Measurements from ENCODE around the gene NADSYN1.
"Not testable (repeated sequence)": the region's sequence is repeated elsewhere in the genome, so short reads cannot be mapped to it uniquely, and the experiment has no call there.

NADSYN1 gene

GRCh38 chr11:71495286-71496230 is 42.6 kb downstream of the NADSYN1 start:
- no peak for DNase-seq

DNA sequence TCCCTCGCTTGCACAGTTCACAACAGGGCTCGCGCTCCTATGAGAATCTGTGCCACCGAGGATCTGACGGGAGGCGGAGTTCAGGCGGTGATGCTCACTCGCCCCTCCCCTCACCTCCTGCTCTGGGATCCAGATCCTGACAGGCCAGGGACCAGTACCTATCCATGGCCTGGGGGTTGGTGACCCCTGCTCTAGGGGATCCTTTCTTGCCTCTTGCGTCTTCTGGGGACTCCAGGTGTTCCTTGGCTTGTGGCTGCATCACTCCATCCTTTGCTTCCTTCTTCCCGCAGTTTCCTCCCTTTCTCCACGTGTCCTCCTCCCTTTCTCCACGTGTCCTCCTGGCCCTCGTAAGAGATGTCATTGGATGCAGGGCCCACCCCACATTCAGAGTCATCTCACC is 43.4 kb downstream of the NADSYN1 start:
- no peak for DNase-seq

GRCh38 chr11:71498091-71498490 is 45.1 kb downstream of the NADSYN1 start:
- DNase-seq = no peak

DNA sequence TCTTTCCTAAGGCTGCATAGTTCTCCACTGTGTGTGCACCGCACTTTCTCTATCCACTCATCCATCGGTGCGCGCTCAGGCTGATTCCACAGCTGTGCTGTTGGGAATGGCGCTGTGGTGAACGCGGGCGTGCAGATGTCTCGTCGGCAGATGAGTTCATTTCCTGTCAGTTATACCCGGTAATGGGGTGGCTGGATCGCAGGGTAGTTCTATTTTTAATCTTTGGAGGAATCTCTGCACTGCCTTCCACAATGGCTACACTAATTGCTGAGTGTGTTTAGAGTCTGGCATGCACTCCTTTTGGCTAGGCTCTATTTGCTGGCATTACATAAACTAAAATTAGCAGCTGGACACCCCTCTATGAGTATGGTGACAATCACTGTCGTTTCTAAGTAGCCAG is 46.1 kb downstream of the NADSYN1 start:
- no peak for DNase-seq

DNA sequence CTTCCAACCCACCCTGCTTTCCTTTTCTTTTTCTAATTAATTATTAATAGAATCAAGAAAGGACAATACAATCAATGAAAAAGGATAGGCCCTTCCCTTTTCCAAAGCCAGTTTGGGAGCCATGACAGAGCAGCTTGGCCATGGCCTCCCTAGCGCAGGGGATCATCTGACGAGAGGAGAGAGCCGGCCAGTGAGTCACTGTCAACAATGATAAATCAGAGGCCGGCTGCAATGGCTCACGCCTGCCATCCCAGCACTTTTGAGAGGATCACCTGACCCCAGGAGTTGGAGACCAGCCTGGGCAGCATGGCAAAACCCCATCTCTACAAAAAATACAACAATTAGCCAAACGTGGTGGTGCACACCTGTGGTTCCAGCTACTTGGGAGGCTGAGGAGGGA is 46.5 kb downstream of the NADSYN1 start:
- no peak for DNase-seq

- DNase-seq = no peak
Measured at GRCh38 chr11:71500601-71501021, 47.6 kb downstream of the NADSYN1 start.

DNA sequence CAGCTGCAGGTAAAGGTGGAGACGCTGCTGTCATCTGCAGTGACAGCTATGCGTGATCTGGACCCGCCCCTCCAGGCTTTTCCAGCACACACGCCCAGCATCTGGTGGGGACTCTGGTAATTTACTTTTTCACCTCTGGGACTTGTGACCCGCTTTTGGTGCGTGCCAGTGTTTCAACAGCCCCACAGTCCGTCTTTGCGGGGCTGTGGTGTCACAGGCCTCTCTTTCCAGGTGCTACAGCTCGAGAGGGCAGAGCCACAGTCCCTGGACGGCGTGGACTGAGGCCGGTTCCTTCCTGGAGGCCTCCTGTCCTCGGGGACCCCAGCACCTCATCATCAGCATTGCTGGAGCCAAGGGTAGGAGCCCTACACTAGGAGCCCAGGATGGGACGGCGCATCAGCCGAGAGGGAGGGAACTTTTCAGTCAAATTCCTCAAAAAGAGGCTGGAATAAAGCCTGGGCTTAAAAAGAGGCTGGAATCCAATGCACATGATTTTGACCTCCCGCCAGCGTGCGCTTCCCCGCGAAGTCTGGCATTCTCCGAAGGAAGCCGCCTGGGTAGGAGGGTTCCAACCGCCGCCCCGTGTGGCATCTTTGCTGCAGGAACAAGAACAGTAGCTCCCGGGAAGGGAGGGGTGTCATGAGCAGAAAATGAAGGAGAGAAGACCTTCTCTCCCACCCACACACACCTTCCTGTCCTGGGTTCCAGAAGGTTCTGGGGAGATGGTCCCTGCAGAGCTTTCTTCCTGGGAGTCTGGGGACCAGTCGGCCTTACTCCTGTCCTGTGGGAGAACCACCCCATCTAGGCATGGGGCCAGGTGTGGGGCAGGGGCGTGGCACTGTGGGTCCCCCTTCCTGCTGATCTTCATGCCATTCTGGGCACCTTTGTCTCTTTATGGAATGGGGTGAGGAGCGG is 48.3 kb downstream of the NADSYN1 start:
- DNase-seq = no peak

- DNase-seq = no peak
Measured at GRCh38 chr11:71502026-71502425, 49.0 kb downstream of the NADSYN1 start.

- no peak for DNase-seq
Measured at GRCh38 chr11:71502871-71503435, 50.0 kb downstream of the NADSYN1 start.

DNA sequence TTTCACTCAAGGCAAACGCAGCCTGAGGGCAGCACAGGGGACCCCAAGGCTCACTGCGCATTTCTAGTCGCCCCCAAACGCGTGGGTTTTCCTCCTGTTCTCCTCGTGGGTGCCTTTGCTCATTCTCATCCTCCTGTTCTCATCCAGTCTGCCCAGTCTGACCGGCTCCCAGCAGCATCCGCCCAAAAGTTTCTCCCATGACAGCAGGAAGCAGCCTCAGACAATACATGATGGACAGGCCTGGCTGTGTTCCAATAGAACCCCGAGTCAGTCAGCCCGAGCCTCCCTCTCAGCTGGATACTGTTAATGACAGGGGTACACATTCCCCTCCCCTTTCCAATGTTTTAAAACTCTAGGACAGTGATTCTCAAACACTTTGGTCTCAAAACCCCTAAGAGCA is 51.5 kb downstream of the NADSYN1 start:
- no peak for DNase-seq

DNA sequence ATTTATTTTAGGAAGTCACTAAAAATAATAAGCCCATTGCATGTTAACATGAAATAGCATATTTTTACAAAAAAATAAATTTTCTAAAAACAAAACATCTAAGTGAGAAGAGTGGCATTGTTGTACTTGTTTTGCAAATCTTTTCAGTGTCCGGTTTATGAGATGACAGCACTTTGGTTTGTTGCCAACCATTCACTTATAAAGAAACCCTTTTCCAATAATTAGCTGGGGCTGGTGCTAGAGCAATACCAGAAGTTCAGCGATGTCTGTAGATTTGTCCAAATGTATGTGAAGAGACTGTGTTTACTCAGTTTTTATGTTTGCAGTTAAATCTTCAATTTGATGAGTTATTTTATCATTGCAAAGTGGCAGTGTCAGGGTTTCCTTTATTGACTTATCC is 52.0 kb downstream of the NADSYN1 start:
- no peak for DNase-seq

- DNase-seq = no peak
Measured at GRCh38 chr11:71505781-71506180, 52.8 kb downstream of the NADSYN1 start.

- no peak for DNase-seq
Measured at GRCh38 chr11:71507102-71507501, 54.1 kb downstream of the NADSYN1 start.

- DNase-seq = no peak
Measured at GRCh38 chr11:71518506-71519471, 65.8 kb downstream of the NADSYN1 start.

DNA sequence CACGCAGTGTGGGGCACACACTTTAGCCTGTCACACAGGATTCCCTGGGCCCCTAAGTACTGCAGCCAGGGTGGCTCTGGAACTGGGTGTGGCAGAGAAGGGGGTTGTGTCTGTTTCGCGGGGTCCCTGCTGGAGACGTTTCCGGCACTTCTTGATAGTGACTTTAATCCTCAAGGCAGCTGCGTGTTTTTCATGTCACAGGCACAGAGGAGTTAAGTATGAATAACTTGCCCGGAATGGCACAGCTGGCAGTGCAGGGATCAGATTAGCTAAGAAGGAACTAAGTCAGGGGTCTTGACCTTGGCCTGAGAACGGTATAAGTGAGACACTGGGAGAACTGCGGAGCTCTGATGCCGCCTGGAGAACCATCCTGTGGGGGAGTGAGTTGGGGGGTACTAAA is 66.5 kb downstream of the NADSYN1 start:
- DNase-seq = no peak

- no peak for DNase-seq
Measured at GRCh38 chr11:71525188-71525937, 72.4 kb downstream of the NADSYN1 start.

GRCh38 chr11:71525938-71526495 is 73.0 kb downstream of the NADSYN1 start:
- no peak for DNase-seq

DNA sequence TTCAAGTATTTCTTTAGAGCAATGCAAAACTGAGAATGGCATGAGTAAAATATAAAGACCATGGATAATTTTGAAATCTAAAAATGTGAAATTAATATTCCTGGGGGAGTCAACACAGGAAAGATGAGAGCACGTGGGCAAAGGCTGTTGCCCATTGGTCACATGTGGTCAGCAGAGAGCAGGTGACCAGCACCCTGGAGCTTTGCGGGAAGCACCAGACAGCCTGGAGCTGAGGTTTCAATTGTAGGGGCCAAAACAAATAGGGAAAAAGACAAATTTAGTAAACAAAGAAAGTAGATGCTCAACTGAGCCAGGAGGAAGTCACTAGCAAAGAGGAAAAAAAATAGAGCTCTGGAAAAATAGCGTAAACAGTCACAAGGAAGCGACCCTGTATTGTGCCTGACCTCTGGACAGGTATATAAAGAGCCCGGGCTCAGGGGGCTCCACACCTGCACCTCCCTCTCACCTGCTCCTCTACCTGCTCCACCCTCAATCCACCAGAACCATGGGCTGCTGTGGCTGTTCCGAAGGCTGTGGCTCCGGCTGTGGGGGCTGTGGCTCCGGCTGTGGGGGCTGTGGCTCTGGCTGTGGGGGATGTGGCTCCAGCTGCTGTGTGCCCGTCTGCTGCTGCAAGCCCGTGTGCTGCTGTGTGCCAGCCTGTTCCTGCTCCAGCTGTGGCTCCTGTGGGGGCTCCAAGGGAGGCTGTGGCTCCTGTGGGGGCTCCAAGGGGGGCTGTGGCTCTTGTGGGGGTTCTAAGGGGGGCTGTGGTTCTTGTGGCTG is 74.0 kb downstream of the NADSYN1 start, which contains the start of gene KRTAP5-7:
KRTAP5-7 (plus strand) TSS at position 472 of the 780 bp plus-strand sequence; CDS start at position 506, 34 bp downstream.
- DNase-seq = not testable (repeated sequence)

DNA sequence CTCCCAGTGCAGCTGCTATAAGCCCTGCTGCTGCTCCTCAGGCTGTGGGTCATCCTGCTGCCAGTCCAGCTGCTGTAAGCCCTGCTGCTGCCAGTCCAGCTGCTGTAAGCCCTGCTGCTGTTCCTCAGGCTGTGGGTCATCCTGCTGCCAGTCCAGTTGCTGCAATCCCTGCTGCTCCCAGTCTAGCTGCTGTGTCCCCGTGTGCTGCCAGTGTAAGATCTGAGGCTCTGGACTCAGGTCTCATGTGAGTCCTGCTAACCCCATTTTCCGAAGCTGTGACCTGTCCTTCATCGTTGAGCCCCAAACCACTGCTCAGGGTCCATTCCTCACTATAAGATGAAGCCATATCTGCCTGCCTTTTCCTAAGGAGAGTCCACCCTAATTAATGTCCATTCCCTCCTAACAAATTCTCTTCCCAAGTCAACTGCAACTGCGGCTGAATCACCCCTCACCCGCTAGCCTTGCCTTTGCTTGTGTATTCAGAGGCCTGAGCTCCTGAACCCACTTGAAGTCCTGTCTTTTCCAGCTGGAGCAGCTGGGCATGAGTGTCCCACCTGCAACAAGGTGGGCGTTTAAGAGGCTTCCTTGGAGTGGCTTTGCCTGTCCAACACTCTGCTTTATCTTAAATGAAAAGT is 74.7 kb downstream of the NADSYN1 start:
- no peak for DNase-seq
